Liver (tissue), 9 donors: ENCODE results near the gene USF2. TPM values are rescaled to one million over a fixed set of nuclear protein-coding genes. Genes with fewer than 3 reads are reported as not detected.
A peak's percentile ranks its signal among the peaks of the same experiment; 100 is the strongest.

Source experiments
- DNase-seq: peaks from one replicate; pipeline ENCODE4 v3.0.0-alpha.2; 2017; ENCODE audit warnings: low spot score
- H3K27ac ChIP-seq, 2 donors: one replicate each; pipeline ENCODE4 v1.7.0; 2013; ENCODE audit warnings: inconsistent platforms in 2 of 2, low read length in 2 of 2, control low read depth in 1 of 2, low read depth in 1 of 2, mild to moderate bottlenecking in 1 of 2
- H3K27me3 ChIP-seq, 4 donors: one replicate each; pipeline versions ENCODE4 v1.6.1 to v1.7.0; 2013; ENCODE audit warnings: low read length in 3 of 4, inconsistent platforms in 1 of 4, mild to moderate bottlenecking in 1 of 4, moderate library complexity in 1 of 4; ENCODE audit not compliant: control insufficient read depth in 4 of 4, insufficient read depth in 4 of 4
- H3K36me3 ChIP-seq, 4 donors: one replicate each; pipeline versions ENCODE4 v1.6.1 to v1.7.0; 2013; ENCODE audit warnings: low read length in 3 of 4, mild to moderate bottlenecking in 3 of 4, low read depth in 1 of 4, moderate library complexity in 1 of 4; ENCODE audit not compliant: control insufficient read depth in 4 of 4, insufficient read depth in 3 of 4
- H3K4me1 ChIP-seq, 4 donors: one replicate each; pipeline versions ENCODE4 v1.6.1 to v1.7.0; 2013; ENCODE audit warnings: low read length in 3 of 4, mild to moderate bottlenecking in 3 of 4, moderate library complexity in 1 of 4; ENCODE audit not compliant: control insufficient read depth in 4 of 4, insufficient read depth in 4 of 4
- H3K4me3 ChIP-seq, 3 donors: one replicate each; pipeline versions ENCODE4 v1.6.1 to v1.7.0; 2013; ENCODE audit warnings: low read length in 3 of 3, control low read depth in 1 of 3, low read depth in 1 of 3, mild to moderate bottlenecking in 1 of 3
- H3K9ac ChIP-seq, 2 donors: one replicate each; pipeline ENCODE4 v1.7.0; 2013; ENCODE audit warnings: low read length in 2 of 2, mild to moderate bottlenecking in 2 of 2, moderate library complexity in 2 of 2, control low read depth in 1 of 2, low read depth in 1 of 2
- H3K9me3 ChIP-seq, 4 donors: one replicate each; pipeline versions ENCODE4 v1.6.1 to v1.7.0; 2013; ENCODE audit warnings: low read length in 3 of 4; ENCODE audit not compliant: control insufficient read depth in 4 of 4
- CTCF ChIP-seq: fragments of 150-350 bp; IDR thresholded peaks from 2 replicates; pipeline ENCODE4 v1.5.1; 2017; ENCODE audit warnings: improper control_type of control experiment, low read depth, low read length; ENCODE audit not compliant: missing input control
- FOXA1 ChIP-seq: IDR thresholded peaks from 2 replicates; pipeline ENCODE4 v1.6.1; 2016; ENCODE audit warnings: antibody characterized with exemption
- GABPA ChIP-seq, 2 donors: IDR thresholded peaks in 1 of 2; conservative IDR thresholded peaks in 1 of 2; 2 replicates each; pipeline ENCODE4 v1.6.1; 2016; ENCODE audit warnings: antibody characterized with exemption in 2 of 2, mild to moderate bottlenecking in 1 of 2, moderate library complexity in 1 of 2
- HNF4A ChIP-seq, 2 donors: conservative IDR thresholded peaks; 2 replicates each; pipeline ENCODE4 v1.6.1; 2016; ENCODE audit warnings: antibody characterized with exemption in 2 of 2, mild to moderate bottlenecking in 2 of 2
- HNF4G ChIP-seq: IDR thresholded peaks from 2 replicates; pipeline ENCODE4 v1.6.1; 2016; ENCODE audit warnings: antibody characterized with exemption
- NR2F2 ChIP-seq: IDR thresholded peaks from 2 replicates; pipeline ENCODE4 v1.6.1; 2016; ENCODE audit warnings: antibody characterized with exemption
- RAD21 ChIP-seq, 2 donors: IDR thresholded peaks; 2 replicates each; pipeline ENCODE4 v1.6.1; 2016; ENCODE audit warnings: antibody characterized with exemption in 2 of 2, mild to moderate bottlenecking in 2 of 2
- SP1 ChIP-seq: IDR thresholded peaks from 2 replicates; pipeline ENCODE4 v1.6.1; 2018; ENCODE audit warnings: antibody characterized with exemption, mild to moderate bottlenecking
- YY1 ChIP-seq: IDR thresholded peaks from 2 replicates; pipeline ENCODE4 v1.6.1; 2016; ENCODE audit warnings: antibody characterized with exemption, mild to moderate bottlenecking
- WGBS: extraction: QIAGEN DNeasy Blood & Tissue Kit; methylation state at CpG from one replicate; pipeline ENCODE4 v1.1.7; 2013; 5-methylcytosine and 5-hydroxymethylcytosine counted together
- polyA plus RNA-seq, 2 donors: library from polyadenylated mRNA; stranded (reverse) in 1 of 2; unstranded in 1 of 2; fragments of 200-250 nt in 1 of 2; fragments of >200 nt in 1 of 2; fragmentation: Nextera tagmentation in 1 of 2; extraction: Ambion mirVana in 1 of 2; gene quantifications; one replicate each; pipeline versions ENCODE4 v1.2.1 to v1.2.3, GENCODE V29; 2013 to 2015
- total RNA-seq, 2 donors: library from RNA; depleted of rRNA; stranded (reverse); fragments of >200 nt; gene quantifications; one replicate each; pipeline ENCODE4 v1.2.3, GENCODE V29; 2014
- TF ChIP-seq, protein P1 (sequence below): IDR thresholded peaks from 2 replicates; pipeline ENCODE4 v1.6.1; 2016; ENCODE audit warnings: antibody characterized with exemption, mild to moderate bottlenecking
- TF ChIP-seq, protein P2 (sequence below): IDR thresholded peaks from 2 replicates; pipeline ENCODE4 v1.6.1; 2016; ENCODE audit warnings: antibody characterized with exemption
- donor health status: healthy.
- donor health status: healthy.
- donor health status: healthy.
- donor health status: healthy.
- donor health status: healthy.

Gene USF2
- total and polyA plus RNA-seq, 4 donors, result 22.8 to 85.9 (median 55.9) TPM

GRCh38 chr19:35267353-35267817 is 1.4 kb upstream of the USF2 start (continued):
- TF ChIP-seq, protein P1, sequence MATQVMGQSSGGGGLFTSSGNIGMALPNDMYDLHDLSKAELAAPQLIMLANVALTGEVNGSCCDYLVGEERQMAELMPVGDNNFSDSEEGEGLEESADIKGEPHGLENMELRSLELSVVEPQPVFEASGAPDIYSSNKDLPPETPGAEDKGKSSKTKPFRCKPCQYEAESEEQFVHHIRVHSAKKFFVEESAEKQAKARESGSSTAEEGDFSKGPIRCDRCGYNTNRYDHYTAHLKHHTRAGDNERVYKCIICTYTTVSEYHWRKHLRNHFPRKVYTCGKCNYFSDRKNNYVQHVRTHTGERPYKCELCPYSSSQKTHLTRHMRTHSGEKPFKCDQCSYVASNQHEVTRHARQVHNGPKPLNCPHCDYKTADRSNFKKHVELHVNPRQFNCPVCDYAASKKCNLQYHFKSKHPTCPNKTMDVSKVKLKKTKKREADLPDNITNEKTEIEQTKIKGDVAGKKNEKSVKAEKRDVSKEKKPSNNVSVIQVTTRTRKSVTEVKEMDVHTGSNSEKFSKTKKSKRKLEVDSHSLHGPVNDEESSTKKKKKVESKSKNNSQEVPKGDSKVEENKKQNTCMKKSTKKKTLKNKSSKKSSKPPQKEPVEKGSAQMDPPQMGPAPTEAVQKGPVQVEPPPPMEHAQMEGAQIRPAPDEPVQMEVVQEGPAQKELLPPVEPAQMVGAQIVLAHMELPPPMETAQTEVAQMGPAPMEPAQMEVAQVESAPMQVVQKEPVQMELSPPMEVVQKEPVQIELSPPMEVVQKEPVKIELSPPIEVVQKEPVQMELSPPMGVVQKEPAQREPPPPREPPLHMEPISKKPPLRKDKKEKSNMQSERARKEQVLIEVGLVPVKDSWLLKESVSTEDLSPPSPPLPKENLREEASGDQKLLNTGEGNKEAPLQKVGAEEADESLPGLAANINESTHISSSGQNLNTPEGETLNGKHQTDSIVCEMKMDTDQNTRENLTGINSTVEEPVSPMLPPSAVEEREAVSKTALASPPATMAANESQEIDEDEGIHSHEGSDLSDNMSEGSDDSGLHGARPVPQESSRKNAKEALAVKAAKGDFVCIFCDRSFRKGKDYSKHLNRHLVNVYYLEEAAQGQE, result no peak

- Histone ChIP-seq H3K27ac (peak overlapping the region; percentile 79 to 95), H3K9ac (peak overlapping the region; percentile 87), H3K4me1 (peaks cover 23 to 61% (median 43%) of the 10 kb centered on the region in 4 donors), H3K9me3 (no peaks in the 10 kb centered on the region), H3K27me3 (no peaks in the 10 kb centered on the region), H3K36me3 (peaks cover 0 to 8% (median 4%) of the 10 kb centered on the region in 4 donors), H3K4me3 (peak overlapping the region; percentile 63 to 89 (median 83))
- peak; percentile 79 for DNase-seq
- under 1% methylated on average over 100 of the region's 100 CpGs for WGBS
- TF ChIP-seq HNF4A (conservative IDR thresholded peaks at IDR 0.05), result no peak
- TF ChIP-seq HNF4G, result no peak
Observed at GRCh38 chr19:35267818-35268535, 785 bp upstream of the USF2 start.

DNA sequence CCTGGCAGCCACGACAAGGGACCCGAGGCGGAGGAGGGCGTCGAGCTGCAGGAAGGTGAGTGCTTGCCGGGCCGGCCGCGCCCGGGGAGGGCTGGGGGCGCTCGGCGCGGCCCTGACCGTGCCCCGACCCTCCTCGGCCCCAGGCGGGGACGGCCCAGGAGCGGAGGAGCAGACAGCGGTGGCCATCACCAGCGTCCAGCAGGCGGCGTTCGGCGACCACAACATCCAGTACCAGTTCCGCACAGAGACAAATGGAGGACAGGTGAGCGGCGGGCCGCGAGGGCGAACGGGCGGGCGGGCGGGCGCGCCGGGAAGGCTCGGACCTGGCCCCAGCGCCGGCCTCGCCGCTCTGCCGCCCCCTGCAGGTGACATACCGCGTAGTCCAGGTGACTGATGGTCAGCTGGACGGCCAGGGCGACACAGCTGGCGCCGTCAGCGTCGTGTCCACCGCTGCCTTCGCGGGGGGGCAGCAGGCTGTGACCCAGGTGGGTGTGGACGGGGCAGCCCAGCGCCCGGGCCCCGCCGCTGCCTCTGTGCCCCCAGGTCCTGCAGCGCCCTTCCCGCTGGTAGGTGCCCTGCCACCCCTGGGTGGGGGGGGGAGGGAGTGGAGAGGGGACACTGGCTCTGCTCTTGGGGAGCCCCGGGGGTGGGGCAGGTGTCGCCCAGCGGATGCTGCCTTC is 816 bp downstream of the USF2 start:
- peak overlapping the region; percentile 83 to 91 for H3K27ac ChIP-seq
- H3K4me1 ChIP-seq, result peaks cover 23 to 67% (median 46%) of the 10 kb centered on the region in 4 donors
- H3K4me3 ChIP-seq, result peak overlapping the region; percentile 53 to 89 (median 61)
- H3K9me3 ChIP-seq, result no peaks in the 10 kb centered on the region
- no peak overlapping the region for H3K9ac ChIP-seq
- peak; percentile 93 for DNase-seq
- WGBS, result 2% methylated on average over 66 of the region's 66 CpGs
- TF ChIP-seq FOXA1 (no peak), CTCF (peak; percentile 60), NR2F2 (no peak), SP1 (no peak), GABPA (IDR thresholded peaks at IDR 0.05 in 1 of 2, conservative IDR thresholded peaks at IDR 0.05 in 1 of 2) (no peak), RAD21 (IDR thresholded peaks at IDR 0.05) (peak; percentile 61 to 72), YY1 (peak; percentile 51)
- TF ChIP-seq, protein P2, sequence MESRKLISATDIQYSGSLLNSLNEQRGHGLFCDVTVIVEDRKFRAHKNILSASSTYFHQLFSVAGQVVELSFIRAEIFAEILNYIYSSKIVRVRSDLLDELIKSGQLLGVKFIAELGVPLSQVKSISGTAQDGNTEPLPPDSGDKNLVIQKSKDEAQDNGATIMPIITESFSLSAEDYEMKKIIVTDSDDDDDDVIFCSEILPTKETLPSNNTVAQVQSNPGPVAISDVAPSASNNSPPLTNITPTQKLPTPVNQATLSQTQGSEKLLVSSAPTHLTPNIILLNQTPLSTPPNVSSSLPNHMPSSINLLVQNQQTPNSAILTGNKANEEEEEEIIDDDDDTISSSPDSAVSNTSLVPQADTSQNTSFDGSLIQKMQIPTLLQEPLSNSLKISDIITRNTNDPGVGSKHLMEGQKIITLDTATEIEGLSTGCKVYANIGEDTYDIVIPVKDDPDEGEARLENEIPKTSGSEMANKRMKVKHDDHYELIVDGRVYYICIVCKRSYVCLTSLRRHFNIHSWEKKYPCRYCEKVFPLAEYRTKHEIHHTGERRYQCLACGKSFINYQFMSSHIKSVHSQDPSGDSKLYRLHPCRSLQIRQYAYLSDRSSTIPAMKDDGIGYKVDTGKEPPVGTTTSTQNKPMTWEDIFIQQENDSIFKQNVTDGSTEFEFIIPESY, result no peak
- H3K36me3 ChIP-seq, result peaks cover 0 to 8% (median 6%) of the 10 kb centered on the region in 4 donors
- no peaks in the 10 kb centered on the region for H3K27me3 ChIP-seq
